Liver (tissue), 9 donors: ENCODE results near the gene SCAND1. TPM values are rescaled to one million over a fixed set of nuclear protein-coding genes. Genes with fewer than 3 reads are reported as not detected.

Experiments used
- DNase-seq: peaks from one replicate; pipeline ENCODE4 v3.0.0-alpha.2; 2017; ENCODE audit warnings: low spot score
- H3K27ac ChIP-seq, 2 donors: one replicate each; pipeline ENCODE4 v1.7.0; 2013; ENCODE audit warnings: inconsistent platforms in 2 of 2, low read length in 2 of 2, control low read depth in 1 of 2, low read depth in 1 of 2, mild to moderate bottlenecking in 1 of 2
- H3K27me3 ChIP-seq, 4 donors: one replicate each; pipeline versions ENCODE4 v1.6.1 to v1.7.0; 2013; ENCODE audit warnings: low read length in 3 of 4, inconsistent platforms in 1 of 4, mild to moderate bottlenecking in 1 of 4, moderate library complexity in 1 of 4; ENCODE audit not compliant: control insufficient read depth in 4 of 4, insufficient read depth in 4 of 4
- H3K36me3 ChIP-seq, 4 donors: one replicate each; pipeline versions ENCODE4 v1.6.1 to v1.7.0; 2013; ENCODE audit warnings: low read length in 3 of 4, mild to moderate bottlenecking in 3 of 4, low read depth in 1 of 4, moderate library complexity in 1 of 4; ENCODE audit not compliant: control insufficient read depth in 4 of 4, insufficient read depth in 3 of 4
- H3K4me1 ChIP-seq, 4 donors: one replicate each; pipeline versions ENCODE4 v1.6.1 to v1.7.0; 2013; ENCODE audit warnings: low read length in 3 of 4, mild to moderate bottlenecking in 3 of 4, moderate library complexity in 1 of 4; ENCODE audit not compliant: control insufficient read depth in 4 of 4, insufficient read depth in 4 of 4
- H3K4me3 ChIP-seq, 3 donors: one replicate each; pipeline versions ENCODE4 v1.6.1 to v1.7.0; 2013; ENCODE audit warnings: low read length in 3 of 3, control low read depth in 1 of 3, low read depth in 1 of 3, mild to moderate bottlenecking in 1 of 3
- H3K9ac ChIP-seq, 2 donors: one replicate each; pipeline ENCODE4 v1.7.0; 2013; ENCODE audit warnings: low read length in 2 of 2, mild to moderate bottlenecking in 2 of 2, moderate library complexity in 2 of 2, control low read depth in 1 of 2, low read depth in 1 of 2
- H3K9me3 ChIP-seq, 4 donors: one replicate each; pipeline versions ENCODE4 v1.6.1 to v1.7.0; 2013; ENCODE audit warnings: low read length in 3 of 4; ENCODE audit not compliant: control insufficient read depth in 4 of 4
- CTCF ChIP-seq: fragments of 150-350 bp; IDR thresholded peaks from 2 replicates; pipeline ENCODE4 v1.5.1; 2017; ENCODE audit warnings: improper control_type of control experiment, low read depth, low read length; ENCODE audit not compliant: missing input control
- EGR1 ChIP-seq, 2 donors: IDR thresholded peaks; 2 replicates each; pipeline ENCODE4 v1.6.1; 2016 to 2018; ENCODE audit warnings: antibody characterized with exemption in 2 of 2, low read depth in 2 of 2
- FOXA1 ChIP-seq: IDR thresholded peaks from 2 replicates; pipeline ENCODE4 v1.6.1; 2016; ENCODE audit warnings: antibody characterized with exemption
- HNF4A ChIP-seq, 2 donors: conservative IDR thresholded peaks; 2 replicates each; pipeline ENCODE4 v1.6.1; 2016; ENCODE audit warnings: antibody characterized with exemption in 2 of 2, mild to moderate bottlenecking in 2 of 2
- HNF4G ChIP-seq: IDR thresholded peaks from 2 replicates; pipeline ENCODE4 v1.6.1; 2016; ENCODE audit warnings: antibody characterized with exemption
- JUND ChIP-seq, 2 donors: IDR thresholded peaks; 2 replicates each; pipeline ENCODE4 v1.6.1; 2016; ENCODE audit warnings: antibody characterized with exemption in 2 of 2
- NR2F2 ChIP-seq: IDR thresholded peaks from 2 replicates; pipeline ENCODE4 v1.6.1; 2016; ENCODE audit warnings: antibody characterized with exemption
- RAD21 ChIP-seq, 2 donors: IDR thresholded peaks; 2 replicates each; pipeline ENCODE4 v1.6.1; 2016; ENCODE audit warnings: antibody characterized with exemption in 2 of 2, mild to moderate bottlenecking in 2 of 2
- SP1 ChIP-seq: IDR thresholded peaks from 2 replicates; pipeline ENCODE4 v1.6.1; 2018; ENCODE audit warnings: antibody characterized with exemption, mild to moderate bottlenecking
- YY1 ChIP-seq: IDR thresholded peaks from 2 replicates; pipeline ENCODE4 v1.6.1; 2016; ENCODE audit warnings: antibody characterized with exemption, mild to moderate bottlenecking
- WGBS: extraction: QIAGEN DNeasy Blood & Tissue Kit; methylation state at CpG from one replicate; pipeline ENCODE4 v1.1.7; 2013; 5-methylcytosine and 5-hydroxymethylcytosine counted together
- polyA plus RNA-seq, 2 donors: library from polyadenylated mRNA; stranded (reverse) in 1 of 2; unstranded in 1 of 2; fragments of 200-250 nt in 1 of 2; fragments of >200 nt in 1 of 2; fragmentation: Nextera tagmentation in 1 of 2; extraction: Ambion mirVana in 1 of 2; gene quantifications; one replicate each; pipeline versions ENCODE4 v1.2.1 to v1.2.3, GENCODE V29; 2013 to 2015
- total RNA-seq, 2 donors: library from RNA; depleted of rRNA; stranded (reverse); fragments of >200 nt; gene quantifications; one replicate each; pipeline ENCODE4 v1.2.3, GENCODE V29; 2014
- TF ChIP-seq, protein P1 (sequence below): IDR thresholded peaks from 2 replicates; pipeline ENCODE4 v1.6.1; 2016; ENCODE audit warnings: antibody characterized with exemption, mild to moderate bottlenecking
- donor health status: healthy.
- donor health status: healthy.
- donor health status: healthy.
- donor health status: healthy.
- donor health status: healthy.

SCAND1 gene
- total and polyA plus RNA-seq, 4 donors: 39.7 to 126 (median 62.2) TPM

- H3K4me3 ChIP-seq: no peak overlapping the region
- peaks cover 0 to 5% (median 2%) of the 10 kb centered on the region in 4 donors for H3K36me3 ChIP-seq
- H3K9ac ChIP-seq: no peak overlapping the region
- no peaks in the 10 kb centered on the region for H3K4me1 ChIP-seq
- 85% methylated on average over 4 of the region's 4 CpGs for WGBS
- H3K9me3 ChIP-seq: no peaks in the 10 kb centered on the region
- no peaks in the 10 kb centered on the region for H3K27me3 ChIP-seq
- DNase-seq: no peak
- H3K27ac ChIP-seq: no peak overlapping the region
- TF ChIP-seq CTCF (no peak), NR2F2 (no peak), RAD21 (IDR thresholded peaks at IDR 0.05) (no peak), FOXA1 (no peak), HNF4A (conservative IDR thresholded peaks at IDR 0.05) (no peak), YY1 (no peak), SP1 (no peak), HNF4G (no peak)
- TF ChIP-seq, protein P1, sequence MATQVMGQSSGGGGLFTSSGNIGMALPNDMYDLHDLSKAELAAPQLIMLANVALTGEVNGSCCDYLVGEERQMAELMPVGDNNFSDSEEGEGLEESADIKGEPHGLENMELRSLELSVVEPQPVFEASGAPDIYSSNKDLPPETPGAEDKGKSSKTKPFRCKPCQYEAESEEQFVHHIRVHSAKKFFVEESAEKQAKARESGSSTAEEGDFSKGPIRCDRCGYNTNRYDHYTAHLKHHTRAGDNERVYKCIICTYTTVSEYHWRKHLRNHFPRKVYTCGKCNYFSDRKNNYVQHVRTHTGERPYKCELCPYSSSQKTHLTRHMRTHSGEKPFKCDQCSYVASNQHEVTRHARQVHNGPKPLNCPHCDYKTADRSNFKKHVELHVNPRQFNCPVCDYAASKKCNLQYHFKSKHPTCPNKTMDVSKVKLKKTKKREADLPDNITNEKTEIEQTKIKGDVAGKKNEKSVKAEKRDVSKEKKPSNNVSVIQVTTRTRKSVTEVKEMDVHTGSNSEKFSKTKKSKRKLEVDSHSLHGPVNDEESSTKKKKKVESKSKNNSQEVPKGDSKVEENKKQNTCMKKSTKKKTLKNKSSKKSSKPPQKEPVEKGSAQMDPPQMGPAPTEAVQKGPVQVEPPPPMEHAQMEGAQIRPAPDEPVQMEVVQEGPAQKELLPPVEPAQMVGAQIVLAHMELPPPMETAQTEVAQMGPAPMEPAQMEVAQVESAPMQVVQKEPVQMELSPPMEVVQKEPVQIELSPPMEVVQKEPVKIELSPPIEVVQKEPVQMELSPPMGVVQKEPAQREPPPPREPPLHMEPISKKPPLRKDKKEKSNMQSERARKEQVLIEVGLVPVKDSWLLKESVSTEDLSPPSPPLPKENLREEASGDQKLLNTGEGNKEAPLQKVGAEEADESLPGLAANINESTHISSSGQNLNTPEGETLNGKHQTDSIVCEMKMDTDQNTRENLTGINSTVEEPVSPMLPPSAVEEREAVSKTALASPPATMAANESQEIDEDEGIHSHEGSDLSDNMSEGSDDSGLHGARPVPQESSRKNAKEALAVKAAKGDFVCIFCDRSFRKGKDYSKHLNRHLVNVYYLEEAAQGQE: no peak
Measured at GRCh38 chr20:35904982-35905663, 49.2 kb downstream of the SCAND1 start.

GRCh38 chr20:35903843-35904242, 50.5 kb downstream of the SCAND1 start:
- peaks cover 0 to 12% (median 5%) of the 10 kb centered on the region in 4 donors for H3K36me3 ChIP-seq

More at GRCh38 chr20:35903843-35904242, 50.5 kb downstream of the SCAND1 start:
- TF ChIP-seq JUND (IDR thresholded peaks at IDR 0.05) (no peak), CTCF (no peak), EGR1 (IDR thresholded peaks at IDR 0.05; ENCODE audit: low read depth in 2 of 2) (no peak), HNF4A (conservative IDR thresholded peaks at IDR 0.05) (no peak)
- TF ChIP-seq, protein P1: no peak
- Histone ChIP-seq H3K4me3 (no peak overlapping the region), H3K4me1 (no peaks in the 10 kb centered on the region), H3K9ac (no peak overlapping the region), H3K27ac (no peak overlapping the region), H3K9me3 (no peaks in the 10 kb centered on the region), H3K27me3 (no peaks in the 10 kb centered on the region)
- WGBS: 96% methylated on average over 3 of the region's 3 CpGs
- DNase-seq: no peak
